ENCODE results near the gene RASGRP2. TPM values are rescaled to one million over a fixed set of nuclear protein-coding genes. Genes with fewer than 3 reads are reported as not detected.

RASGRP2 gene
- total RNA-seq, 4 donors from 2014 or later = 3.2 to 72.8 (median 23.3) TPM

DNA sequence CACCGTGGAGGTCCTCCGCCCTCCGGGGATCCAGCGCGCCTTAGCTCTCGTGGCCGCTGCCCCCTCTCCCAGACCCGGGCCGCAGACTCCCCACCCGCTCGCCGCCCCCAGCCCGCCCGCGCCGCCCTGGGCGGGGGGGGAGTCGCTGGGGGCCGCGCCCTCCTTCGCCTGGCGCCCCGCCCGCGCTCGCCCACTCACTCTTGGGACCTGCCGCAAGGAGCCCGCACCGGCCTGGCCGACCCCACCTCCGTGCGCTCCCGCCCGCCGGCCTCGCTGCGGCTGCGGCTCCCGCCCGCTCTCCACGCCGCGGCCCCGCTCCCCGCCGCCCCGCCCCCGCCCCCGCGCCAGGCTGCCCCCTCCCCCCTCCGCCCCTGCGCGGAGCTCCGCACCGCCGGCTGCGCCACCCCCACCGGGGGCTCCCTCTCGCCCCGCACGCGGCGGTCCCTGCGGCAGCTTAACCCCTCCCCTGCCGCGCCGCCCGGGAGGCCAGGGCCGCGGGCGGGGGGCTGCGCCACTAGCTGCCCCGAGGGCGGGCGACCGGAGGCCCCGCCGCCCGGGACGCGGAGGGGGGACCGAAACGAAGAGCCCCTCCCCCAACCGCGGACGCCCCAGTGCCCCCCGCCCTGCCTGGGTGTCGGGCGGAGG lies 724 bp upstream of the RASGRP2 start:
- H3K9me3 ChIP-seq = no peaks in the 10 kb centered on the region
- intact Hi-C loops (cut with DNase I; ENCODE audit: low total_unique reads) = no loop called here
- DNase-seq = peak; percentile 26 to 41
- peaks cover 0 to 7% of the 10 kb centered on the region in 2 donors for H3K4me1 ChIP-seq
- H3K27me3 ChIP-seq = no peaks in the 10 kb centered on the region
- no peaks in the 10 kb centered on the region for H3K36me3 ChIP-seq
- H3K27ac ChIP-seq = peak overlapping the region; percentile 87 to 91
- TF ChIP-seq, protein P1, sequence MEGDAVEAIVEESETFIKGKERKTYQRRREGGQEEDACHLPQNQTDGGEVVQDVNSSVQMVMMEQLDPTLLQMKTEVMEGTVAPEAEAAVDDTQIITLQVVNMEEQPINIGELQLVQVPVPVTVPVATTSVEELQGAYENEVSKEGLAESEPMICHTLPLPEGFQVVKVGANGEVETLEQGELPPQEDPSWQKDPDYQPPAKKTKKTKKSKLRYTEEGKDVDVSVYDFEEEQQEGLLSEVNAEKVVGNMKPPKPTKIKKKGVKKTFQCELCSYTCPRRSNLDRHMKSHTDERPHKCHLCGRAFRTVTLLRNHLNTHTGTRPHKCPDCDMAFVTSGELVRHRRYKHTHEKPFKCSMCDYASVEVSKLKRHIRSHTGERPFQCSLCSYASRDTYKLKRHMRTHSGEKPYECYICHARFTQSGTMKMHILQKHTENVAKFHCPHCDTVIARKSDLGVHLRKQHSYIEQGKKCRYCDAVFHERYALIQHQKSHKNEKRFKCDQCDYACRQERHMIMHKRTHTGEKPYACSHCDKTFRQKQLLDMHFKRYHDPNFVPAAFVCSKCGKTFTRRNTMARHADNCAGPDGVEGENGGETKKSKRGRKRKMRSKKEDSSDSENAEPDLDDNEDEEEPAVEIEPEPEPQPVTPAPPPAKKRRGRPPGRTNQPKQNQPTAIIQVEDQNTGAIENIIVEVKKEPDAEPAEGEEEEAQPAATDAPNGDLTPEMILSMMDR (IDR thresholded peaks at IDR 0.05) = no peak
- TF ChIP-seq POLR2A (IDR thresholded peaks at IDR 0.05) = no peak
- H3K4me3 ChIP-seq = peak overlapping the region; percentile 42 to 49

DNA sequence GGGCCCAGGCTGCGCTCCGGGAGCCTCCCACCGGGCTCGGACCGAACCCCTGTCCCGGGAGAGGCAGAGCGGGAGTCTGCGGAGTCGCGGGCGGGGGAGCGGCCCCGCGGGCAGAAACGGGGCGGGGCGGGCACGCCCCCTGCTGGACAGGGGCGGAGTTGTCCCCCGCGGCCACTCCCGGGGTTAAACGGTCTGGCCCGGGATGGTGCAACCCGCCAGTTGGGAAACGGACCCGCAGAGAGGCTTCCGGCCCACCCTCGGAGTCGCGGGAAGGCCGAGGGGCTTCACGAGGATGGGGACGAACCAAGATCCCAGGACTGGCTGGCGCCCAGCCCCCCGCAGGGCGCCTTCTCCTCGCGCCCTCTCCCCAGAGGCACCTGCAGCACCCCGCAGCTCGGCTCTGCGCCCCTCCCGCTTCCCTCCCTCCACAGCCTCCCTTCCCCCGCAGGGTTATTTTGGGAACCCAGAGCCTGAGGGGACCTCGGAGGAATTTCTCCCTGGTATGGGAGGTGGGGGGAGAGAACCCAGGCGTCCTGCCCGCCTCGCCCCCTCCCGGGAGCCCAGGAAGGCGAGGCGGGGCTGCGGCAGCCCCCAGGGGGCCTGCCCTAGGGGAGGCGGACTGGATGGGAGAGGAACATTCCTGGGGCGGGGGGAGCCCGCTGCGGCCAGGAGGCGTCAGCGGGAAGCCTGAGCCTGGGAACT lies 902 bp downstream of the RASGRP2 start:
- DNase-seq = peak; percentile 78 to 84
- Histone ChIP-seq H3K4me3 (peak overlapping the region; percentile 42 to 49), H3K4me1 (peaks cover 0 to 7% of the 10 kb centered on the region in 2 donors), H3K9me3 (no peaks in the 10 kb centered on the region), H3K27me3 (no peaks in the 10 kb centered on the region), H3K27ac (peak overlapping the region; percentile 87 to 91), H3K36me3 (no peaks in the 10 kb centered on the region)
- TF ChIP-seq POLR2A (IDR thresholded peaks at IDR 0.05) = peak in 1 of 2 donors; percentile 25
- TF ChIP-seq, protein P1 (IDR thresholded peaks at IDR 0.05) = peak; percentile 69 to 85 (median 76)
- intact Hi-C loops (cut with DNase I; ENCODE audit: low total_unique reads) = no loop called here

- TF ChIP-seq, protein P1 (IDR thresholded peaks at IDR 0.05) = no peak
- no peak for TF ChIP-seq POLR2A (IDR thresholded peaks at IDR 0.05)
- Histone ChIP-seq H3K4me3 (peak overlapping the region; percentile 42 to 49), H3K27me3 (no peaks in the 10 kb centered on the region), H3K4me1 (peaks cover 0 to 7% of the 10 kb centered on the region in 2 donors), H3K36me3 (no peaks in the 10 kb centered on the region), H3K9me3 (no peaks in the 10 kb centered on the region), H3K27ac (peak overlapping the region; percentile 87 to 91)
- DNase-seq = peak; percentile 32 to 34
- intact Hi-C loops (cut with DNase I; ENCODE audit: low total_unique reads) = no loop called here
Measured at GRCh38 chr11:64742087-64742888, 1.7 kb downstream of the RASGRP2 start.

DNA sequence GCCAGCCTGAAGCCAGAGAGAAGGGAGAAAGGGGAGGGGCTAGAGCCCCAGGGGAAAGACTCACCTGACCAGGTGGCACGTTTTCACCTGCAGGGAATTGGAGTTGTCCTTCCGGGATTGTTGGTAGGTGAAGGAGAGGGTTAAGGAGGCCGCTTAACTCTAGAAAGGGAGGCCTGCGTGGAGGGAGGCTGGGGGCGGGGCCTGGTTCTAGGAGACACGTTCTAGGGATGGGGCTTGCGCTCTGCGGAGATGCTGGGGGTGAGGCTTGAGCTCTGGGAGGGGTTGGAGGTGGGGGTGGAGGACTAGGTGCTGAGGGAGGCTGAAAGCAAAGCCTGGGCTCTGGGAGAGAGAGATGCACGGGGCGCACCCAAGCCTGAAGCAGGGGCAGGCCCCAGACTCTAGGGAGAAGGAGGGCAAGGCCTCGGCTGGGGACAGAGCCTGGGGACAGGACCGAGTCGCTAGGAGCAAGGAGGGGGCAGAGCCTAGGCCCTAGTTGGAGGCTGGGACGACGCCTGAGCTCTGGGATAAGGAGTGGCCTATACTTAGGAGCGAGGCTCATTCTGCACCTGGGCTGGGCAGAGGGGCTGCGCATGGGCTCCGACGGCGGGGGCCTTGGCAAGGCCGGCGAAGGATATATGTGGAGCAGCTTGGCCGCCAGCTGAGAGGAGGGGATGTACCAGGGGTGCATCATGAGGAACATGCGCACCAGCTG lies 2.4 kb downstream of the RASGRP2 start:
- intact Hi-C loops (cut with DNase I; ENCODE audit: low total_unique reads) = no loop called here
- Histone ChIP-seq H3K36me3 (no peaks in the 10 kb centered on the region), H3K4me1 (peaks cover 0 to 7% of the 10 kb centered on the region in 2 donors), H3K27ac (peak overlapping the region in 1 of 2 donors; percentile 87), H3K4me3 (no peak overlapping the region), H3K27me3 (no peaks in the 10 kb centered on the region), H3K9me3 (no peaks in the 10 kb centered on the region)
- DNase-seq = no peak
- TF ChIP-seq POLR2A (IDR thresholded peaks at IDR 0.05) = no peak
- TF ChIP-seq, protein P1 (IDR thresholded peaks at IDR 0.05) = no peak
